Fibroblast of mammary gland (primary cell): ENCODE results near the gene KIAA1143.

ENCODE experiments used
- DNase-seq: peaks from one replicate; pipeline ENCODE4 v3.0.0-alpha.2; 2010; ENCODE audit warnings: low read depth
- H3K4me3 ChIP-seq: 2 replicates; pipeline ENCODE4 v1.5.1; 2011; ENCODE audit warnings: low read depth, mild to moderate bottlenecking, low read length, moderate library complexity; ENCODE audit not compliant: control insufficient read depth
- CTCF ChIP-seq: conservative IDR thresholded peaks from 2 replicates; pipeline ENCODE4 v1.5.1; 2011; ENCODE audit warnings: low read depth, low read length, inconsistent platforms; ENCODE audit not compliant: control insufficient read depth, insufficient read depth

KIAA1143 gene

GRCh38 chr3:44761424-44762169 lies at the start of gene KIAA1143, which contains the start of gene KIF15:
TSS of gene KIAA1143 (minus strand) at chr3:44761619. CDS start at chr3:44761602, 17 bp downstream.
TSS of gene KIF15 (plus strand) at chr3:44761794. CDS start at chr3:44761866, 72 bp downstream.
- DNase-seq, result peak; percentile 95
- no peak for TF ChIP-seq CTCF
- H3K4me3 ChIP-seq, result peak within 1 kb of the TSS; percentile 94

- no peak for TF ChIP-seq CTCF
- H3K4me3 ChIP-seq, result no peak overlapping the region
- DNase-seq, result no peak
These were observed 44.5 kb upstream of the KIAA1143 start for GRCh38 chr3:44805960-44806359.

- no peak for DNase-seq
- no peak for TF ChIP-seq CTCF
- no peak overlapping the region for H3K4me3 ChIP-seq
These were observed 41.9 kb upstream of the KIAA1143 start for GRCh38 chr3:44803298-44803697.

GRCh38 chr3:44802011-44802410 lies 40.6 kb upstream of the KIAA1143 start:
- no peak for TF ChIP-seq CTCF

GRCh38 chr3:44795197-44795596 lies 33.8 kb upstream of the KIAA1143 start:
- no peak for DNase-seq

More at GRCh38 chr3:44802011-44802410, 40.6 kb upstream of the KIAA1143 start:
- no peak for DNase-seq
- H3K4me3 ChIP-seq, result no peak overlapping the region

GRCh38 chr3:44782891-44783290 lies 21.5 kb upstream of the KIAA1143 start:
- DNase-seq, result no peak
- H3K4me3 ChIP-seq, result no peak overlapping the region
- TF ChIP-seq CTCF, result no peak

More at GRCh38 chr3:44795197-44795596, 33.8 kb upstream of the KIAA1143 start:
- no peak for TF ChIP-seq CTCF
- no peak overlapping the region for H3K4me3 ChIP-seq

GRCh38 chr3:44772099-44772442 lies 10.7 kb upstream of the KIAA1143 start:
- H3K4me3 ChIP-seq, result no peak overlapping the region
- no peak for DNase-seq
- no peak for TF ChIP-seq CTCF
